ENCODE data around the gene CD36.

GRCh38 chr7:80724249-80724871 is 85.9 kb downstream of the CD36 start:
- TF ChIP-seq CTCF (conservative IDR thresholded peaks at IDR 0.05; ENCODE audit: low read depth in 2 of 2) (no peak), REST (IDR thresholded peaks at IDR 0.05; ENCODE audit: unreplicated experiment) (no peak), NANOG (IDR thresholded peaks at IDR 0.05; ENCODE audit: borderline replicate concordance) (0 out of 2 replicates have a peak, but pooled peaks have one; percentile 44), POLR2AphosphoS5 (IDR thresholded peaks at IDR 0.05; ENCODE audit: low read depth) (no peak), EZH2phosphoT487 (IDR thresholded peaks at IDR 0.05; ENCODE audit: unreplicated experiment) (no peak), EZH2 (IDR thresholded peaks at IDR 0.05; ENCODE audit: low read depth, unreplicated experiment) (no peak), CREB1 (CRISPR knock-in tag; IDR thresholded peaks at IDR 0.05; ENCODE audit: low read depth) (no peak)
